H1 (cell line): ENCODE measurements around the gene STAMBPL1. TPM values are rescaled to one million over a fixed set of nuclear protein-coding genes. Genes with fewer than 3 reads are reported as not detected.

ENCODE experiments used
- ASH2L ChIP-seq: fragments of 200-600, 300-600 bp; sonication (generic); IDR thresholded peaks from one replicate; pipeline ENCODE4 v1.7.1; 2017; ENCODE audit warnings: low read length
- CBX8 ChIP-seq: fragments of 300-800, 300-1000 bp; sonication (generic); IDR thresholded peaks from 2 replicates; pipeline ENCODE4 v1.7.1; 2016; ENCODE audit warnings: low read depth, low read length, borderline replicate concordance
- CTBP2 ChIP-seq: IDR thresholded peaks from 2 replicates; pipeline ENCODE4 v1.7.0; 2011; ENCODE audit warnings: borderline replicate concordance, mild to moderate bottlenecking, moderate library complexity, mixed read lengths, low read length; ENCODE audit not compliant: insufficient read depth, insufficient read length
- NRF1 ChIP-seq: IDR thresholded peaks from 2 replicates; pipeline ENCODE4 v1.6.1; 2011; ENCODE audit warnings: mild to moderate bottlenecking, low read depth, low read length, improper control_type of control experiment
- SP2 ChIP-seq: IDR thresholded peaks from 2 replicates; pipeline ENCODE4 v1.6.1; 2012; ENCODE audit warnings: mild to moderate bottlenecking, low read length, inconsistent platforms
- YY1 ChIP-seq: IDR thresholded peaks from 2 replicates; pipeline ENCODE4 v1.6.1; 2011; ENCODE audit warnings: low read depth, mild to moderate bottlenecking, low read length
- polyA plus RNA-seq, 7 experiments: library from polyadenylated mRNA; depleted of rRNA in 3 of 7; stranded (reverse) in 5 of 7; unstranded in 2 of 7; fragments of >200 nt in 5 of 7; fragments of 200-250 nt in 2 of 7; gene quantifications; 1 replicate in 5 of 7; 2 replicates in 1 of 7; 4 replicates in 1 of 7; pipeline versions ENCODE4 v1.2.1 to v1.2.3, GENCODE V29; 2011 to 2013; ENCODE audit warnings: missing spikeins in 2 of 7, mixed read lengths in 2 of 7
- total RNA-seq: library from RNA; stranded (reverse); fragmentation: NEBNext Ultra II Directional; extraction: Animal tissue kit (Norgen Biotek cat#: 25700); gene quantifications from 2 replicates; pipeline ENCODE4 v1.2.1, GENCODE V29; 2021
- TF ChIP-seq, protein P1 (sequence below): IDR thresholded peaks from 2 replicates; pipeline ENCODE4 v1.6.1; 2012; ENCODE audit warnings: low read length, inconsistent platforms
- TF ChIP-seq, protein P2 (sequence below): fragments of 300-600 bp; sonication (generic); IDR thresholded peaks from 2 replicates; pipeline ENCODE4 v1.7.1; 2012; ENCODE audit warnings: low read length, moderate library complexity, mild to moderate bottlenecking, inconsistent platforms; ENCODE audit not compliant: insufficient replicate concordance

Gene STAMBPL1
- total and polyA plus RNA-seq, 2 of the 8 experiments (the other 6 are each of a cell fraction or from before 2014, with no cell fraction given): 5.5 TPM

DNA sequence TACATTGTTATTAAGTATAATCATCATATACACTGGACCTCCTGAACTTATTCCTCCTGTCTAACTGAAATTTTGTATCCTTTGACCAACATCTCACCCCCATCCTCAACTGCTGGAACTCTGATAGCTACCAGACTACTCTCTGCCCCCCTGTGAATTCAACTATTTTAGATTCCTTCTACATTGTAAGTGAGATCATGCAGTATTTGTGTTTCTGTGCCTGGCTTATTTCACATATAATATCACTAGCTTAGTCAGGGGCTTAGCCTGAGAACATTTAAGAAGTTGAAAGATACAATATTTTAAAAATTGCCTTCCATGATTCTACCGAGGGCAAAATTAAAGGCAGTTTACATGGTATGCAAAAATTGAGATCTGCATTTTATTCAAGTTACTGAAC lies 26.9 kb downstream of the STAMBPL1 start (continued):
- TF ChIP-seq, protein P1, sequence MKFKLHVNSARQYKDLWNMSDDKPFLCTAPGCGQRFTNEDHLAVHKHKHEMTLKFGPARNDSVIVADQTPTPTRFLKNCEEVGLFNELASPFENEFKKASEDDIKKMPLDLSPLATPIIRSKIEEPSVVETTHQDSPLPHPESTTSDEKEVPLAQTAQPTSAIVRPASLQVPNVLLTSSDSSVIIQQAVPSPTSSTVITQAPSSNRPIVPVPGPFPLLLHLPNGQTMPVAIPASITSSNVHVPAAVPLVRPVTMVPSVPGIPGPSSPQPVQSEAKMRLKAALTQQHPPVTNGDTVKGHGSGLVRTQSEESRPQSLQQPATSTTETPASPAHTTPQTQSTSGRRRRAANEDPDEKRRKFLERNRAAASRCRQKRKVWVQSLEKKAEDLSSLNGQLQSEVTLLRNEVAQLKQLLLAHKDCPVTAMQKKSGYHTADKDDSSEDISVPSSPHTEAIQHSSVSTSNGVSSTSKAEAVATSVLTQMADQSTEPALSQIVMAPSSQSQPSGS: no peak
- TF ChIP-seq CTBP2 (no peak), CBX8 (no peak), NRF1 (no peak), YY1 (no peak), ASH2L (no peak), SP2 (no peak)
- TF ChIP-seq, protein P2, sequence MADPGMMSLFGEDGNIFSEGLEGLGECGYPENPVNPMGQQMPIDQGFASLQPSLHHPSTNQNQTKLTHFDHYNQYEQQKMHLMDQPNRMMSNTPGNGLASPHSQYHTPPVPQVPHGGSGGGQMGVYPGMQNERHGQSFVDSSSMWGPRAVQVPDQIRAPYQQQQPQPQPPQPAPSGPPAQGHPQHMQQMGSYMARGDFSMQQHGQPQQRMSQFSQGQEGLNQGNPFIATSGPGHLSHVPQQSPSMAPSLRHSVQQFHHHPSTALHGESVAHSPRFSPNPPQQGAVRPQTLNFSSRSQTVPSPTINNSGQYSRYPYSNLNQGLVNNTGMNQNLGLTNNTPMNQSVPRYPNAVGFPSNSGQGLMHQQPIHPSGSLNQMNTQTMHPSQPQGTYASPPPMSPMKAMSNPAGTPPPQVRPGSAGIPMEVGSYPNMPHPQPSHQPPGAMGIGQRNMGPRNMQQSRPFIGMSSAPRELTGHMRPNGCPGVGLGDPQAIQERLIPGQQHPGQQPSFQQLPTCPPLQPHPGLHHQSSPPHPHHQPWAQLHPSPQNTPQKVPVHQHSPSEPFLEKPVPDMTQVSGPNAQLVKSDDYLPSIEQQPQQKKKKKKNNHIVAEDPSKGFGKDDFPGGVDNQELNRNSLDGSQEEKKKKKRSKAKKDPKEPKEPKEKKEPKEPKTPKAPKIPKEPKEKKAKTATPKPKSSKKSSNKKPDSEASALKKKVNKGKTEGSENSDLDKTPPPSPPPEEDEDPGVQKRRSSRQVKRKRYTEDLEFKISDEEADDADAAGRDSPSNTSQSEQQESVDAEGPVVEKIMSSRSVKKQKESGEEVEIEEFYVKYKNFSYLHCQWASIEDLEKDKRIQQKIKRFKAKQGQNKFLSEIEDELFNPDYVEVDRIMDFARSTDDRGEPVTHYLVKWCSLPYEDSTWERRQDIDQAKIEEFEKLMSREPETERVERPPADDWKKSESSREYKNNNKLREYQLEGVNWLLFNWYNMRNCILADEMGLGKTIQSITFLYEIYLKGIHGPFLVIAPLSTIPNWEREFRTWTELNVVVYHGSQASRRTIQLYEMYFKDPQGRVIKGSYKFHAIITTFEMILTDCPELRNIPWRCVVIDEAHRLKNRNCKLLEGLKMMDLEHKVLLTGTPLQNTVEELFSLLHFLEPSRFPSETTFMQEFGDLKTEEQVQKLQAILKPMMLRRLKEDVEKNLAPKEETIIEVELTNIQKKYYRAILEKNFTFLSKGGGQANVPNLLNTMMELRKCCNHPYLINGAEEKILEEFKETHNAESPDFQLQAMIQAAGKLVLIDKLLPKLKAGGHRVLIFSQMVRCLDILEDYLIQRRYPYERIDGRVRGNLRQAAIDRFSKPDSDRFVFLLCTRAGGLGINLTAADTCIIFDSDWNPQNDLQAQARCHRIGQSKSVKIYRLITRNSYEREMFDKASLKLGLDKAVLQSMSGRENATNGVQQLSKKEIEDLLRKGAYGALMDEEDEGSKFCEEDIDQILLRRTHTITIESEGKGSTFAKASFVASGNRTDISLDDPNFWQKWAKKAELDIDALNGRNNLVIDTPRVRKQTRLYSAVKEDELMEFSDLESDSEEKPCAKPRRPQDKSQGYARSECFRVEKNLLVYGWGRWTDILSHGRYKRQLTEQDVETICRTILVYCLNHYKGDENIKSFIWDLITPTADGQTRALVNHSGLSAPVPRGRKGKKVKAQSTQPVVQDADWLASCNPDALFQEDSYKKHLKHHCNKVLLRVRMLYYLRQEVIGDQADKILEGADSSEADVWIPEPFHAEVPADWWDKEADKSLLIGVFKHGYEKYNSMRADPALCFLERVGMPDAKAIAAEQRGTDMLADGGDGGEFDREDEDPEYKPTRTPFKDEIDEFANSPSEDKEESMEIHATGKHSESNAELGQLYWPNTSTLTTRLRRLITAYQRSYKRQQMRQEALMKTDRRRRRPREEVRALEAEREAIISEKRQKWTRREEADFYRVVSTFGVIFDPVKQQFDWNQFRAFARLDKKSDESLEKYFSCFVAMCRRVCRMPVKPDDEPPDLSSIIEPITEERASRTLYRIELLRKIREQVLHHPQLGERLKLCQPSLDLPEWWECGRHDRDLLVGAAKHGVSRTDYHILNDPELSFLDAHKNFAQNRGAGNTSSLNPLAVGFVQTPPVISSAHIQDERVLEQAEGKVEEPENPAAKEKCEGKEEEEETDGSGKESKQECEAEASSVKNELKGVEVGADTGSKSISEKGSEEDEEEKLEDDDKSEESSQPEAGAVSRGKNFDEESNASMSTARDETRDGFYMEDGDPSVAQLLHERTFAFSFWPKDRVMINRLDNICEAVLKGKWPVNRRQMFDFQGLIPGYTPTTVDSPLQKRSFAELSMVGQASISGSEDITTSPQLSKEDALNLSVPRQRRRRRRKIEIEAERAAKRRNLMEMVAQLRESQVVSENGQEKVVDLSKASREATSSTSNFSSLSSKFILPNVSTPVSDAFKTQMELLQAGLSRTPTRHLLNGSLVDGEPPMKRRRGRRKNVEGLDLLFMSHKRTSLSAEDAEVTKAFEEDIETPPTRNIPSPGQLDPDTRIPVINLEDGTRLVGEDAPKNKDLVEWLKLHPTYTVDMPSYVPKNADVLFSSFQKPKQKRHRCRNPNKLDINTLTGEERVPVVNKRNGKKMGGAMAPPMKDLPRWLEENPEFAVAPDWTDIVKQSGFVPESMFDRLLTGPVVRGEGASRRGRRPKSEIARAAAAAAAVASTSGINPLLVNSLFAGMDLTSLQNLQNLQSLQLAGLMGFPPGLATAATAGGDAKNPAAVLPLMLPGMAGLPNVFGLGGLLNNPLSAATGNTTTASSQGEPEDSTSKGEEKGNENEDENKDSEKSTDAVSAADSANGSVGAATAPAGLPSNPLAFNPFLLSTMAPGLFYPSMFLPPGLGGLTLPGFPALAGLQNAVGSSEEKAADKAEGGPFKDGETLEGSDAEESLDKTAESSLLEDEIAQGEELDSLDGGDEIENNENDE: no peak
